NB4 (cell line): ENCODE results near the gene PCSK7.

ENCODE experiments used
- POLR2A ChIP-seq: IDR thresholded peaks from 2 replicates; pipeline ENCODE4 v1.6.1; 2011; ENCODE audit warnings: mild to moderate bottlenecking; ENCODE audit not compliant: insufficient read length; ENCODE audit errors: extremely low read depth
- TF ChIP-seq, protein P1 (sequence below): IDR thresholded peaks from one replicate; pipeline ENCODE4 v1.5.1; 2012; ENCODE audit warnings: low read depth, low read length

DNA sequence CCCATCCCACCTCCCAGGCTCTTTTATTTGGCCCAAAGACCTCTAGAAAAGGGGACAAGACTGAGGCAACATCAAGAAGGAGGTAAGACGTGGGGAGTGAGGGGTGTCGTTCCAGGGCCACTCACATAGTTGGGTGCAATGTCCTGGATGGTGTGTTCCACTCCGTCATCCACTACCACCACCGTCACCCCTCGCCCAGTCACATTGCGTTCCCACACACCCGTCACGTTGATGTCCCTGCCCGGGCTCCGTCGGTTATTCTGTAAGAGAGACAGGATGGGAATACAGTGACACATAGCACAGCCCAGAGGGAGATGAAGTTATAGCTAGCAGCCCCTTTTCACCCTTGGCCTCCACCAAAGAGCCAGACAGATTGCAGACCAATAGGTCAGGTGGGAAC, 3.8 kb downstream of the PCSK7 start:
- TF ChIP-seq, protein P1, sequence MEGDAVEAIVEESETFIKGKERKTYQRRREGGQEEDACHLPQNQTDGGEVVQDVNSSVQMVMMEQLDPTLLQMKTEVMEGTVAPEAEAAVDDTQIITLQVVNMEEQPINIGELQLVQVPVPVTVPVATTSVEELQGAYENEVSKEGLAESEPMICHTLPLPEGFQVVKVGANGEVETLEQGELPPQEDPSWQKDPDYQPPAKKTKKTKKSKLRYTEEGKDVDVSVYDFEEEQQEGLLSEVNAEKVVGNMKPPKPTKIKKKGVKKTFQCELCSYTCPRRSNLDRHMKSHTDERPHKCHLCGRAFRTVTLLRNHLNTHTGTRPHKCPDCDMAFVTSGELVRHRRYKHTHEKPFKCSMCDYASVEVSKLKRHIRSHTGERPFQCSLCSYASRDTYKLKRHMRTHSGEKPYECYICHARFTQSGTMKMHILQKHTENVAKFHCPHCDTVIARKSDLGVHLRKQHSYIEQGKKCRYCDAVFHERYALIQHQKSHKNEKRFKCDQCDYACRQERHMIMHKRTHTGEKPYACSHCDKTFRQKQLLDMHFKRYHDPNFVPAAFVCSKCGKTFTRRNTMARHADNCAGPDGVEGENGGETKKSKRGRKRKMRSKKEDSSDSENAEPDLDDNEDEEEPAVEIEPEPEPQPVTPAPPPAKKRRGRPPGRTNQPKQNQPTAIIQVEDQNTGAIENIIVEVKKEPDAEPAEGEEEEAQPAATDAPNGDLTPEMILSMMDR, result no peak
- no peak for TF ChIP-seq POLR2A
